Tibial nerve (tissue), 3 donors: Measurements from ENCODE around the gene ZCCHC24.

Source experiments
- POLR2A ChIP-seq, 2 donors: fragments of 450-650 bp; IDR thresholded peaks; one replicate each; pipeline ENCODE4 v1.6.1; 2017; ENCODE audit warnings: antibody characterized with exemption in 2 of 2, mild to moderate bottlenecking in 2 of 2, moderate library complexity in 2 of 2
- TF ChIP-seq, protein P1 (sequence below), 5 experiments: fragments of 200-600 bp in 3 of 5; fragments of 450-650 bp in 2 of 5; sonication (generic) in 3 of 5; IDR thresholded peaks; one replicate each; pipeline ENCODE4 v1.5.1; 2016 to 2019; ENCODE audit warnings: antibody characterized with exemption in 5 of 5, mild to moderate bottlenecking in 3 of 5, moderate library complexity in 2 of 5

DNA sequence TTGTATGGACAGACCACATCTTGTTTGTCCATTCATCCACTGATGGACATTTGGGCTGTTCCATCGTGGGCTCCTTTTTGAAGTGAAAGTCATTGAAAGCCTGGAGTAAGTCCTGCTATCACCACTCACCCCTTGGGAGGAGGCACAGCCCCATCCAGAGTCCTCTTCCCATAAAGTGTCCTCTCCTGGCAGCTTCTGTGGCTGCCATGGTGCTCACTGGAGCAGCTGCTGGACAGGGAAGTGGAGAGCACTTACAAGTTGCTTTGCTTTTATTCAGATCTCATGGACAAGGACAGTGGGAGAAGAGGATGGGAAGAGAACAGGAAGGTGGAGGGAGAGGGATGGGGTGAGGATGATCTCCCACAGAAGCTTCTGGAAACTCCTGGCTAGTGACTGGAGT lies 48.4 kb upstream of the ZCCHC24 start:
- TF ChIP-seq, protein P1, sequence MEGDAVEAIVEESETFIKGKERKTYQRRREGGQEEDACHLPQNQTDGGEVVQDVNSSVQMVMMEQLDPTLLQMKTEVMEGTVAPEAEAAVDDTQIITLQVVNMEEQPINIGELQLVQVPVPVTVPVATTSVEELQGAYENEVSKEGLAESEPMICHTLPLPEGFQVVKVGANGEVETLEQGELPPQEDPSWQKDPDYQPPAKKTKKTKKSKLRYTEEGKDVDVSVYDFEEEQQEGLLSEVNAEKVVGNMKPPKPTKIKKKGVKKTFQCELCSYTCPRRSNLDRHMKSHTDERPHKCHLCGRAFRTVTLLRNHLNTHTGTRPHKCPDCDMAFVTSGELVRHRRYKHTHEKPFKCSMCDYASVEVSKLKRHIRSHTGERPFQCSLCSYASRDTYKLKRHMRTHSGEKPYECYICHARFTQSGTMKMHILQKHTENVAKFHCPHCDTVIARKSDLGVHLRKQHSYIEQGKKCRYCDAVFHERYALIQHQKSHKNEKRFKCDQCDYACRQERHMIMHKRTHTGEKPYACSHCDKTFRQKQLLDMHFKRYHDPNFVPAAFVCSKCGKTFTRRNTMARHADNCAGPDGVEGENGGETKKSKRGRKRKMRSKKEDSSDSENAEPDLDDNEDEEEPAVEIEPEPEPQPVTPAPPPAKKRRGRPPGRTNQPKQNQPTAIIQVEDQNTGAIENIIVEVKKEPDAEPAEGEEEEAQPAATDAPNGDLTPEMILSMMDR (IDR thresholded peaks at IDR 0.05), result no peak
- no peak for TF ChIP-seq POLR2A (IDR thresholded peaks at IDR 0.05)
